Neuronal stem cell (in vitro differentiated cells): ENCODE measurements around the gene BTBD9.

Source experiments
- DNase-seq: peaks from one replicate; pipeline ENCODE4 v3.0.0-alpha.2; 2013; ENCODE audit warnings: low spot score
- H2AFZ ChIP-seq: one replicate; pipeline ENCODE4 v1.6.1; 2013; ENCODE audit warnings: mild to moderate bottlenecking, low read length, inconsistent platforms
- H2AK5ac ChIP-seq: 2 replicates; pipeline ENCODE4 v1.6.1; 2013; ENCODE audit warnings: low read depth, mild to moderate bottlenecking, inconsistent platforms, low read length, moderate library complexity, mixed read lengths
- H2BK120ac ChIP-seq: 2 replicates; pipeline ENCODE4 v1.6.1; 2013; ENCODE audit warnings: low read depth, mild to moderate bottlenecking, inconsistent platforms, low read length, moderate library complexity, mixed read lengths
- H2BK12ac ChIP-seq: one replicate; pipeline ENCODE4 v1.6.1; 2013; ENCODE audit warnings: low read length, inconsistent platforms
- H2BK15ac ChIP-seq: 2 replicates; pipeline ENCODE4 v1.6.1; 2013; ENCODE audit warnings: mild to moderate bottlenecking, low read length, inconsistent platforms, mixed read lengths
- H2BK5ac ChIP-seq: one replicate; pipeline ENCODE4 v1.6.1; 2013; ENCODE audit warnings: inconsistent platforms, mild to moderate bottlenecking, low read length, moderate library complexity
- H3K14ac ChIP-seq: one replicate; pipeline ENCODE4 v1.6.1; 2013; ENCODE audit warnings: low read length, inconsistent platforms
- H3K18ac ChIP-seq: 2 replicates; pipeline ENCODE4 v1.6.1; 2013; ENCODE audit warnings: low read length, inconsistent platforms
- H3K23ac ChIP-seq: 2 replicates; pipeline ENCODE4 v1.6.1; 2013; ENCODE audit warnings: low read depth, mild to moderate bottlenecking, mixed read lengths, low read length, inconsistent platforms; ENCODE audit not compliant: poor library complexity
- H3K27ac ChIP-seq: replicated peaks from 3 replicates; pipeline ENCODE4 v1.5.1; 2013; ENCODE audit warnings: low read length, inconsistent platforms
- H3K27me3 ChIP-seq, 3 experiments: 2 replicates each; pipeline ENCODE4 v1.6.1; 2013; ENCODE audit warnings: low read length in 3 of 3, mild to moderate bottlenecking in 2 of 3, inconsistent platforms in 1 of 3, low read depth in 1 of 3, mixed read lengths in 1 of 3, moderate library complexity in 1 of 3; ENCODE audit not compliant: control insufficient read depth in 3 of 3, insufficient read depth in 3 of 3
- H3K36me3 ChIP-seq, 2 donors: replicated peaks in 1 of 2; 2 replicates each; pipeline ENCODE4 v1.6.1; 2013; ENCODE audit warnings: low read length in 2 of 2; ENCODE audit not compliant: control insufficient read depth in 2 of 2, insufficient read depth in 2 of 2
- H3K4ac ChIP-seq: 2 replicates; pipeline ENCODE4 v1.6.1; 2013; ENCODE audit warnings: inconsistent platforms, mild to moderate bottlenecking, low read length, moderate library complexity
- H3K4me1 ChIP-seq, 2 donors: 1 replicate in 1 of 2; 2 replicates in 1 of 2; pipeline ENCODE4 v1.6.1; 2013; ENCODE audit warnings: low read length in 2 of 2, low read depth in 1 of 2; ENCODE audit not compliant: control insufficient read depth in 2 of 2, insufficient read depth in 1 of 2
- H3K4me2 ChIP-seq: one replicate; pipeline ENCODE4 v1.6.1; 2013; ENCODE audit warnings: mild to moderate bottlenecking, low read length, inconsistent platforms; ENCODE audit not compliant: insufficient read depth, poor library complexity, severe bottlenecking
- H3K4me3 ChIP-seq, 2 donors: 2 replicates each; pipeline ENCODE4 v1.5.1; 2013; ENCODE audit warnings: low read length in 2 of 2, mild to moderate bottlenecking in 2 of 2, inconsistent platforms in 1 of 2, moderate library complexity in 1 of 2
- H3K79me1 ChIP-seq: one replicate; pipeline ENCODE4 v1.6.1; 2013; ENCODE audit warnings: low read depth, mild to moderate bottlenecking, inconsistent platforms, low read length, moderate library complexity
- H3K9ac ChIP-seq: one replicate; pipeline ENCODE4 v1.6.1; 2013; ENCODE audit warnings: mild to moderate bottlenecking, low read depth, low read length, inconsistent platforms; ENCODE audit not compliant: poor library complexity
- H3K9me3 ChIP-seq, 2 donors: replicated peaks in 1 of 2; 2 replicates each; pipeline versions ENCODE3 to v1.6.1; 2013; ENCODE audit warnings: low read length in 2 of 2, mild to moderate bottlenecking in 2 of 2, inconsistent platforms in 1 of 2, low read depth in 1 of 2, mixed read lengths in 1 of 2, moderate library complexity in 1 of 2; ENCODE audit not compliant: control insufficient read depth in 2 of 2, insufficient read depth in 1 of 2
- H4K8ac ChIP-seq: one replicate; pipeline ENCODE4 v1.6.1; 2013; ENCODE audit warnings: low read depth, mild to moderate bottlenecking, inconsistent platforms, low read length, moderate library complexity
- H4K91ac ChIP-seq: one replicate; pipeline ENCODE4 v1.6.1; 2013; ENCODE audit warnings: low read length, low read depth, mild to moderate bottlenecking, inconsistent platforms; ENCODE audit not compliant: poor library complexity
- WGBS, 2 donors: extraction: QIAGEN DNeasy Blood & Tissue Kit; methylation state at CpG; one replicate each; pipeline ENCODE4 v1.1.7; 2013; ENCODE audit warnings: missing lambda C conversion rate in 2 of 2, mixed read lengths in 1 of 2; ENCODE audit not compliant: insufficient read length in 2 of 2, insufficient replicate concordance in 1 of 2; ENCODE audit errors: extremely low coverage in 2 of 2; 5-methylcytosine and 5-hydroxymethylcytosine counted together

Gene BTBD9

DNA sequence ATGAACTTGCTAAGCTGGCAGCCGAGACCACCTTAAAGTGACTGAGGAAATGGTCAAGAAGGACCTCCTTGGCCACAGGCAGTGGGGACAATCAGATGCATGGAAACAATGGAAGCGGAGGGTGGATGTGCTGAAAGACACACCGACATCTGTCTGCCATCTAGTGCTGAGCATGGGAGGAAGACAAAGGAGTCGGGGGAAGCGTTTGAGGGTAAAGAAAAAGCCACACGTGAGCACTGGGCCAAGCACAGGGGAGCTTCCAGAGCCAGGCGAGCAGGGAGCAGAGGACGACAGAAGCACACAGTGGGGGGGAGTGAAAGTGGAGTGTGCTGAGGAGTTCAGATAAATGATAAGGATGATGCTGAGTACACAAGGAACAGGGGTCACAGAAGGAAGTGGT, 452.4 kb downstream of the BTBD9 start:
- Histone ChIP-seq H3K23ac (peak overlapping the region; percentile 18), H2AK5ac (no peak overlapping the region), H3K36me3 (no peaks in the 10 kb centered on the region), H4K91ac (no peak overlapping the region), H3K18ac (peak overlapping the region; percentile 50), H3K4me1 (peaks cover 30 to 37% of the 10 kb centered on the region in 2 donors), H3K4ac (no peak overlapping the region), H2BK15ac (peak overlapping the region; percentile 17), H3K27ac (no peak overlapping the region), H2BK5ac (peak overlapping the region; percentile 7), H2AFZ (no peak overlapping the region), H3K9ac (peak overlapping the region; percentile 45), H2BK12ac (no peak overlapping the region), H3K14ac (no peak overlapping the region), H3K79me1 (no peaks in the 10 kb centered on the region), H2BK120ac (no peak overlapping the region), H3K9me3 (no peaks in the 10 kb centered on the region), H4K8ac (no peak overlapping the region), H3K27me3 (no peaks in the 10 kb centered on the region), H3K4me3 (no peak overlapping the region), H3K4me2 (no peak overlapping the region)
- no peak for DNase-seq
- WGBS, 2 donors: no CpG with 5 or more reads among the region's 8 CpGs

DNA sequence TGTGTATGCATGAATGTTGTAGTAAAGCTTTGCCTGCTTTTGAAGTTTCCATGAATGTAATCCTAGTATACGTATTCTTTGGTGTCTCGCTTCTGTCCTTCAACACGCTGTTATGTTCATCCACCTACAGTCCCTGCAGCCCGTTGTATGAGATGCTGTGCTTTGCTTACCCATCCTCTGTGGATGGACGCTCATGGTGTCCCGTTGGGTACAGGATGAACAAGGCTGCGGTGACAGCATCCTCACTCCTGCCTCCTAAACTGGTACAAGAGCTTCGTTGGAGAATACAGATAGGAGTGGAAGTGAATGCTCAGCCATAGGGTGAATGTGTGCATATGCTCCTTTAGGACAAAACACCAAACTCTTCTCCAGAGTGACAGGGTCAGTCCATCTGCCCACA, 454.0 kb downstream of the BTBD9 start:
- H3K18ac ChIP-seq: no peak overlapping the region
- no peak overlapping the region for H3K27ac ChIP-seq
- no peak overlapping the region for H3K4me3 ChIP-seq
- no peak overlapping the region for H3K4ac ChIP-seq
- H2BK120ac ChIP-seq: no peak overlapping the region
- no peaks in the 10 kb centered on the region for H3K79me1 ChIP-seq
- no peaks in the 10 kb centered on the region for H3K27me3 ChIP-seq
- H2BK5ac ChIP-seq: no peak overlapping the region
- H3K4me1 ChIP-seq: peaks cover 22 to 26% of the 10 kb centered on the region in 2 donors
- H2AFZ ChIP-seq: no peak overlapping the region
- no peak overlapping the region for H4K8ac ChIP-seq
- WGBS, 2 donors: no CpG with 5 or more reads among the region's 8 CpGs
- DNase-seq: no peak
- H3K36me3 ChIP-seq: no peaks in the 10 kb centered on the region
- no peak overlapping the region for H3K9ac ChIP-seq
- H3K23ac ChIP-seq: no peak overlapping the region
- no peak overlapping the region for H4K91ac ChIP-seq
- H2AK5ac ChIP-seq: no peak overlapping the region
- H3K14ac ChIP-seq: no peak overlapping the region
- no peaks in the 10 kb centered on the region for H3K9me3 ChIP-seq
- H2BK12ac ChIP-seq: no peak overlapping the region
- no peak overlapping the region for H2BK15ac ChIP-seq
- H3K4me2 ChIP-seq: no peak overlapping the region

DNA sequence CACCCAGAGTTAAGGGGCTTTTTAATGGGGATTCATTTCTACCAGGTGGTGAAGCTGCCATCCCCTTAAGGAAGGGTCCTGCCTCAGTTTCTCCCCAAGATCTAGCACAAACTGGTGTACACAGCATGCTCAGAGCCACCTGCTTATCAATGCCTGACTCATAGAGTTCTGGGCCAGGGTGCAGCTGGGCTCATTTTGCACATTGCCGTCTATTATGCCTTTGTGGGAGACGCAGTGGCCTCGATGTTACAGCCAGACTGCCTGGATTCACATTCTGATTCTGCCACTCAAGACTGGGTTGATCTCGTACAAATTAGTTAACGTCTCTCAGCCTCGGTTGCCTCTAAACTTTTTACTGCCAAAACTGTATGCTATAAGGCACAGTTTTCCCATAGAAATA, 454.5 kb downstream of the BTBD9 start:
- H3K27ac ChIP-seq: no peak overlapping the region
- H3K79me1 ChIP-seq: no peaks in the 10 kb centered on the region
- H2AK5ac ChIP-seq: no peak overlapping the region
- no CpG with 5 or more reads among the region's 6 CpGs for WGBS, 2 donors
- no peaks in the 10 kb centered on the region for H3K36me3 ChIP-seq
- H4K8ac ChIP-seq: no peak overlapping the region
- H3K4me1 ChIP-seq: peaks cover 22 to 27% of the 10 kb centered on the region in 2 donors
- no peak overlapping the region for H3K4me2 ChIP-seq
- H4K91ac ChIP-seq: no peak overlapping the region
- no peak overlapping the region for H3K4ac ChIP-seq
- H3K18ac ChIP-seq: no peak overlapping the region
- H2BK15ac ChIP-seq: no peak overlapping the region
- no peak overlapping the region for H3K9ac ChIP-seq
- no peaks in the 10 kb centered on the region for H3K27me3 ChIP-seq
- no peak overlapping the region for H2BK5ac ChIP-seq
- H3K23ac ChIP-seq: no peak overlapping the region
- H2BK12ac ChIP-seq: no peak overlapping the region
- no peak for DNase-seq
- H2BK120ac ChIP-seq: no peak overlapping the region
- H2AFZ ChIP-seq: no peak overlapping the region
- no peak overlapping the region for H3K4me3 ChIP-seq
- no peaks in the 10 kb centered on the region for H3K9me3 ChIP-seq
- no peak overlapping the region for H3K14ac ChIP-seq

DNA sequence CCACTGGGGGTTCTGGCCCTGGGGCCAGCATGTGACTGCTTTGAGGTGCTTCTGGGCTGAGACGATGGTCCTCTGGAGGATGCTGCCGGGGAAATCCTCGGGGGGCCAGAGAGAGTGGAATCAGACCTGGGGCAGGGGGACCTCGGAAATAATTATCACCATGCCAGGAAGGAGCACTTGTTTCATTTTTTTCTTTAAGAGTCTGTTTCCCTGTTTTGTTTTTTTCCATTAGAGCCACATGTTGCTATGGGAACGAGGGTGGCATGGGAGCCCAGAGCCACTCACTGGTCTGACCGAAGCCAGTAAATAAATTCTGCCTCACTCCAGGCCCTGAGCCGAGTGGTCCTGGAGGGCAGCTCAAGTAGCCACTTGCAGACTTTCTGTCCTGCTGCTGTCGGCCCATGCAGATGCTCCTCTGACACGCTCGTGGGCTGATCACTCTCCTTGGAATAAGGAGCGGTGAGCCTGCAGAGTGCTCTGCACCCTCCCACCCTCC, 455.1 kb downstream of the BTBD9 start:
- H4K91ac ChIP-seq: no peak overlapping the region
- no peak overlapping the region for H3K4me3 ChIP-seq

More for the DNA sequence above, 455.1 kb downstream of the BTBD9 start:
- Histone ChIP-seq H2AFZ (no peak overlapping the region), H3K14ac (no peak overlapping the region), H3K9ac (no peak overlapping the region), H3K4me1 (peaks cover 22 to 27% of the 10 kb centered on the region in 2 donors), H3K4ac (no peak overlapping the region), H2BK120ac (no peak overlapping the region), H3K27ac (no peak overlapping the region), H2BK12ac (no peak overlapping the region), H2AK5ac (no peak overlapping the region), H3K79me1 (no peaks in the 10 kb centered on the region), H2BK15ac (no peak overlapping the region), H4K8ac (no peak overlapping the region), H3K4me2 (no peak overlapping the region), H2BK5ac (no peak overlapping the region), H3K36me3 (no peaks in the 10 kb centered on the region), H3K27me3 (no peaks in the 10 kb centered on the region), H3K9me3 (no peaks in the 10 kb centered on the region), H3K23ac (no peak overlapping the region), H3K18ac (peak overlapping the region; percentile 29)
- no peak for DNase-seq
- WGBS, 2 donors: no CpG with 5 or more reads among the region's 11 CpGs
